Osteocyte (in vitro differentiated cells): Measurements from ENCODE around the gene MAEA. TPM values are rescaled to one million over a fixed set of nuclear protein-coding genes. Genes with fewer than 3 reads are reported as not detected.

Source experiments
- DNase-seq: peaks from one replicate; pipeline ENCODE4 v3.0.0; 2021; ENCODE audit warnings: mixed read lengths; ENCODE audit not compliant: unreplicated experiment; ENCODE audit errors: extremely low spot score
- H3K27ac Mint-ChIP-seq: one replicate; pipeline ENCODE4 v1.8.0; 2021; ENCODE audit warnings: mild to moderate bottlenecking, mixed read lengths; ENCODE audit not compliant: unreplicated experiment
- H3K27me3 Mint-ChIP-seq: one replicate; pipeline ENCODE4 v1.8.0; 2021; ENCODE audit warnings: mixed read lengths; ENCODE audit not compliant: unreplicated experiment
- H3K36me3 Mint-ChIP-seq: one replicate; pipeline ENCODE4 v1.8.0; 2021; ENCODE audit warnings: mixed read lengths; ENCODE audit not compliant: unreplicated experiment
- H3K4me1 Mint-ChIP-seq: one replicate; pipeline ENCODE4 v1.8.0; 2021; ENCODE audit warnings: mixed read lengths; ENCODE audit not compliant: unreplicated experiment
- H3K4me3 Mint-ChIP-seq: one replicate; pipeline ENCODE4 v1.8.0; 2021; ENCODE audit warnings: mild to moderate bottlenecking, moderate library complexity, mixed read lengths; ENCODE audit not compliant: unreplicated experiment
- H3K9me3 Mint-ChIP-seq: one replicate; pipeline ENCODE4 v1.8.0; 2021; ENCODE audit warnings: mixed read lengths; ENCODE audit not compliant: unreplicated experiment
- CTCF ChIP-seq: fragments of 200-600 bp; sonication (generic); IDR thresholded peaks from 2 replicates; pipeline ENCODE4 v1.5.0; 2021; ENCODE audit warnings: antibody characterized with exemption, mild to moderate bottlenecking, moderate library complexity
- total RNA-seq: library from RNA; stranded (reverse); gene quantifications from 2 replicates; pipeline ENCODE4 v1.2.1, GENCODE V29; 2021

MAEA gene
- total RNA-seq, 1 donor from 2014 or later, result 62.9 TPM

DNA sequence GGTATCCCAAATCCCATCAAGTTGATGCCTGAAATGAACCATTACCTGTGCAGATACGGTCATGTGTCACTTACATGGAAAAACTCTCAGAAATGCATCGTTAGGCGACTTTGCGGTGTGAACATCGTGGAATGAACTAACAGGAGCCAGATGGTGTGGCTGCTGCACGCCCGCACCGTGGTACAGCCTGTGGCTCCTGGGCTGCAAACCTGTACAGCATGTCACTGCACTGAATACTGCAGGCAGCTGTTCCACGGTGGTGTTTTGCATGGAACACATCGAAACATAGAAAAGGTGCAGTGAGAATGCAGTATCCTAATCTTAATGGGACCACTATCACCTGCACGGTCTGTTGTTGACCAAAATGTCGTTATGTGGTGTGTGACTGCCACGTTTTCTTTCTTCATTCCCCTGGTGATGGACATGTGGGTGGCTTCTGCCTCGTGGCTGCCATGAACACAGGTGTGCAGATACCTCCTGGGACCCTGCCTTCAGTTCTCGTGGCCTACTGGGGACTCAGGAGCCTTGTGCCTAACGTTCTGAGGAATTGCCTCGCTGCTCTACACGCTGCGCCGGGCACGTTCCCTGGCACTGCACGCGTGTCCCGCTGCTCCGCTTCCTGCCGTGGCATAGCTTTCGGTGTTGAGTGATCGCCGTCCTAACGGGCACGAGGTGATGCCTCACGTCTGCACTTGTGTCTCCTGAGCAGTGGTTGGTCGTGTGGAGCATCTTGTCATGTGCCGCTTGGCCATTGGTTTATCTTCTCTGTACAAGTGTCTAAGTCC, 18.5 kb downstream of the MAEA start:
- Mint-ChIP-seq H3K4me3 (no peak overlapping the region), H3K36me3 (peaks cover 10% of the 10 kb centered on the region), H3K9me3 (no peaks in the 10 kb centered on the region), H3K27ac (peak overlapping the region; percentile 90), H3K27me3 (no peaks in the 10 kb centered on the region), H3K4me1 (peaks cover 24% of the 10 kb centered on the region)
- no peak for DNase-seq
- no peak for TF ChIP-seq CTCF

- peak; percentile 93 for DNase-seq
- Mint-ChIP-seq H3K27me3 (no peaks in the 10 kb centered on the region), H3K27ac (peak overlapping the region; percentile 90), H3K9me3 (no peaks in the 10 kb centered on the region), H3K4me3 (peak overlapping the region; percentile 69), H3K36me3 (peaks cover 18% of the 10 kb centered on the region), H3K4me1 (peaks cover 24% of the 10 kb centered on the region)
- TF ChIP-seq CTCF, result no peak
Measured at GRCh38 chr4:1309261-1310010, 19.7 kb downstream of the MAEA start.

- no peak for TF ChIP-seq CTCF
- H3K4me3 Mint-ChIP-seq, result peak overlapping the region; percentile 69
- H3K27me3 Mint-ChIP-seq, result no peaks in the 10 kb centered on the region
- H3K4me1 Mint-ChIP-seq, result peaks cover 24% of the 10 kb centered on the region
- DNase-seq, result no peak
- peak overlapping the region; percentile 90 for H3K27ac Mint-ChIP-seq
- peaks cover 24% of the 10 kb centered on the region for H3K36me3 Mint-ChIP-seq
- H3K9me3 Mint-ChIP-seq, result no peaks in the 10 kb centered on the region
Measured at GRCh38 chr4:1310031-1310795, 20.5 kb downstream of the MAEA start.

- peaks cover 24% of the 10 kb centered on the region for H3K4me1 Mint-ChIP-seq
- H3K27me3 Mint-ChIP-seq, result no peaks in the 10 kb centered on the region
- H3K4me3 Mint-ChIP-seq, result no peak overlapping the region
- DNase-seq, result no peak
- H3K36me3 Mint-ChIP-seq, result peaks cover 24% of the 10 kb centered on the region
- H3K27ac Mint-ChIP-seq, result no peak overlapping the region
- no peak for TF ChIP-seq CTCF
- H3K9me3 Mint-ChIP-seq, result no peaks in the 10 kb centered on the region
Measured at GRCh38 chr4:1310796-1311631, 21.3 kb downstream of the MAEA start.
